ENCODE results near the gene ATN1. TPM values are rescaled to one million over a fixed set of nuclear protein-coding genes. Genes with fewer than 3 reads are reported as not detected.

Gene ATN1
- total and polyA plus RNA-seq, 4 donors: 3.6 to 12.6 (median 7.9) TPM

DNA sequence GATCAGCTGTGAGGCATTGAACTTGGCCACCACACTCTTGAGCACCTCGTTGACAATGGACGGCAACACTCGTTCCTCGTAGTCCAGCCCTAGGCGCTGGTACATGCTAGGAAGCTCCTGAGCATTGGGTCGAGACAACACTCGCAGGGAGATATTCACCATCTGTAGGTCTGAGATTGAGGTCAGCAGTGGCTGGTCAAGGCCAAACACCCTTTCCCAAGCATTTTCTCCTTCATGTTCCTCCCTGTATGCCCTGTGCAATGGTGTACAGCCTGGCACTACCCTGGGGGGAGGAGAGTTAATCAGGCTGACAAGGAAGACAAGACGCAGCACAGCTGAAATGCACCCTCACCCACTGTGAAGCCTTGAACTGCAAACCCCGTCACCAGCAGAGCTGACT lies 40.7 kb downstream of the ATN1 start:
- Histone ChIP-seq H3K27ac (ENCODE audit: low read depth in 1 of 2, low read length in 2 of 2) (peak overlapping the region; percentile 78 to 84), H3K9me3 (ENCODE audit: control insufficient read depth in 4 of 4, low read length in 3 of 4) (no peaks in the 10 kb centered on the region), H3K4me1 (ENCODE audit: control insufficient read depth in 4 of 4, insufficient read depth in 4 of 4, low read length in 3 of 4) (peaks cover 0 to 29% (median 22%) of the 10 kb centered on the region in 4 donors), H3K4me3 (ENCODE audit: low read depth in 1 of 3, low read length in 3 of 3) (no peak overlapping the region), H3K27me3 (ENCODE audit: control insufficient read depth in 4 of 4, insufficient read depth in 4 of 4, low read length in 3 of 4) (no peaks in the 10 kb centered on the region), H3K9ac (ENCODE audit: low read depth in 1 of 2, low read length in 2 of 2) (no peak overlapping the region), H3K36me3 (ENCODE audit: control insufficient read depth in 4 of 4, insufficient read depth in 3 of 4, low read depth in 1 of 4, low read length in 3 of 4) (peaks cover 13 to 34% (median 28%) of the 10 kb centered on the region in 4 donors)
- WGBS: 85% methylated on average over 9 of the region's 9 CpGs
- no peak for DNase-seq (ENCODE audit: low spot score)
- no peak for TF ChIP-seq GABPA (IDR thresholded peaks at IDR 0.05 in 1 of 2, conservative IDR thresholded peaks at IDR 0.05 in 1 of 2)
- TF ChIP-seq NR2F2 (IDR thresholded peaks at IDR 0.05): no peak
- no peak for TF ChIP-seq FOXA2 (IDR thresholded peaks at IDR 0.05)
- TF ChIP-seq YY1 (IDR thresholded peaks at IDR 0.05): no peak
- TF ChIP-seq HNF4G (IDR thresholded peaks at IDR 0.05): no peak
- no peak for TF ChIP-seq JUND (IDR thresholded peaks at IDR 0.05)
- no peak for TF ChIP-seq FOXA1 (IDR thresholded peaks at IDR 0.05)
- TF ChIP-seq, protein P1, sequence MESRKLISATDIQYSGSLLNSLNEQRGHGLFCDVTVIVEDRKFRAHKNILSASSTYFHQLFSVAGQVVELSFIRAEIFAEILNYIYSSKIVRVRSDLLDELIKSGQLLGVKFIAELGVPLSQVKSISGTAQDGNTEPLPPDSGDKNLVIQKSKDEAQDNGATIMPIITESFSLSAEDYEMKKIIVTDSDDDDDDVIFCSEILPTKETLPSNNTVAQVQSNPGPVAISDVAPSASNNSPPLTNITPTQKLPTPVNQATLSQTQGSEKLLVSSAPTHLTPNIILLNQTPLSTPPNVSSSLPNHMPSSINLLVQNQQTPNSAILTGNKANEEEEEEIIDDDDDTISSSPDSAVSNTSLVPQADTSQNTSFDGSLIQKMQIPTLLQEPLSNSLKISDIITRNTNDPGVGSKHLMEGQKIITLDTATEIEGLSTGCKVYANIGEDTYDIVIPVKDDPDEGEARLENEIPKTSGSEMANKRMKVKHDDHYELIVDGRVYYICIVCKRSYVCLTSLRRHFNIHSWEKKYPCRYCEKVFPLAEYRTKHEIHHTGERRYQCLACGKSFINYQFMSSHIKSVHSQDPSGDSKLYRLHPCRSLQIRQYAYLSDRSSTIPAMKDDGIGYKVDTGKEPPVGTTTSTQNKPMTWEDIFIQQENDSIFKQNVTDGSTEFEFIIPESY (IDR thresholded peaks at IDR 0.05): no peak
- TF ChIP-seq RAD21 (IDR thresholded peaks at IDR 0.05): no peak
- TF ChIP-seq, protein P2, sequence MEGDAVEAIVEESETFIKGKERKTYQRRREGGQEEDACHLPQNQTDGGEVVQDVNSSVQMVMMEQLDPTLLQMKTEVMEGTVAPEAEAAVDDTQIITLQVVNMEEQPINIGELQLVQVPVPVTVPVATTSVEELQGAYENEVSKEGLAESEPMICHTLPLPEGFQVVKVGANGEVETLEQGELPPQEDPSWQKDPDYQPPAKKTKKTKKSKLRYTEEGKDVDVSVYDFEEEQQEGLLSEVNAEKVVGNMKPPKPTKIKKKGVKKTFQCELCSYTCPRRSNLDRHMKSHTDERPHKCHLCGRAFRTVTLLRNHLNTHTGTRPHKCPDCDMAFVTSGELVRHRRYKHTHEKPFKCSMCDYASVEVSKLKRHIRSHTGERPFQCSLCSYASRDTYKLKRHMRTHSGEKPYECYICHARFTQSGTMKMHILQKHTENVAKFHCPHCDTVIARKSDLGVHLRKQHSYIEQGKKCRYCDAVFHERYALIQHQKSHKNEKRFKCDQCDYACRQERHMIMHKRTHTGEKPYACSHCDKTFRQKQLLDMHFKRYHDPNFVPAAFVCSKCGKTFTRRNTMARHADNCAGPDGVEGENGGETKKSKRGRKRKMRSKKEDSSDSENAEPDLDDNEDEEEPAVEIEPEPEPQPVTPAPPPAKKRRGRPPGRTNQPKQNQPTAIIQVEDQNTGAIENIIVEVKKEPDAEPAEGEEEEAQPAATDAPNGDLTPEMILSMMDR (IDR thresholded peaks at IDR 0.05; ENCODE audit: low read depth, low read length, missing input control): no peak

DNA sequence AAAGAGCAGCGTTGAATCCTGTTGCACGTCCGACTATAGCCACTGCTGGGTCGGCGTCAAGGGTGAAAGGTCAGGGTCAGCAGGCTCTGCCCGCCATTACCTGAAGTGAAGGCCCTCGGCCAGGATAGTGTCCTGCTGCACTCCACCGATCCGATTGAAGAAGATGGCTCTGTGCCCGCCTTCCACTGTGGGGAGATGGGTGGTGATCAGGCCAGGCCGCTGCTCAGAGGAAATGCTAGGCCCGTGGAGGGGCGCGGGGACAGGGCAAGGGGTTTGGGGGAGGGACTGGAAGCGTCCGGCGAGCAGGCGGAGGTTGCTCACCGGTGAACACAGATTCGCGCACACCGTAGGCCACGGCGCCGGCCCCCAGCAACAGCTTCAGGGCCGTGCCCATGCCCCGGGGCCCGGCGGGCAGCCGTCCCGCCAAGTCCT lies 42.4 kb downstream of the ATN1 start:
- H3K4me1 ChIP-seq (ENCODE audit: control insufficient read depth in 4 of 4, insufficient read depth in 4 of 4, low read length in 3 of 4): peaks cover 0 to 29% (median 22%) of the 10 kb centered on the region in 4 donors
- H3K27ac ChIP-seq (ENCODE audit: low read depth in 1 of 2, low read length in 2 of 2): peak overlapping the region; percentile 78 to 84
- no peaks in the 10 kb centered on the region for H3K9me3 ChIP-seq (ENCODE audit: control insufficient read depth in 4 of 4, low read length in 3 of 4)
- under 1% methylated on average over 31 of the region's 31 CpGs for WGBS
- DNase-seq (ENCODE audit: low spot score): no peak
- peak overlapping the region; percentile 54 to 93 for H3K9ac ChIP-seq (ENCODE audit: low read depth in 1 of 2, low read length in 2 of 2)
- H3K27me3 ChIP-seq (ENCODE audit: control insufficient read depth in 4 of 4, insufficient read depth in 4 of 4, low read length in 3 of 4): no peaks in the 10 kb centered on the region
- peak; percentile 64 for TF ChIP-seq NR2F2 (IDR thresholded peaks at IDR 0.05)
- TF ChIP-seq, protein P1 (IDR thresholded peaks at IDR 0.05): no peak
- peak in 1 of 2 donors; percentile 10 for TF ChIP-seq HNF4A (conservative IDR thresholded peaks at IDR 0.05)
- TF ChIP-seq RXRA (IDR thresholded peaks at IDR 0.05): peak in 1 of 2 donors; percentile 26
- peaks cover 13 to 40% (median 38%) of the 10 kb centered on the region in 4 donors for H3K36me3 ChIP-seq (ENCODE audit: control insufficient read depth in 4 of 4, insufficient read depth in 3 of 4, low read depth in 1 of 4, low read length in 3 of 4)
- H3K4me3 ChIP-seq (ENCODE audit: low read depth in 1 of 3, low read length in 3 of 3): peak overlapping the region; percentile 56 to 90 (median 82)

DNA sequence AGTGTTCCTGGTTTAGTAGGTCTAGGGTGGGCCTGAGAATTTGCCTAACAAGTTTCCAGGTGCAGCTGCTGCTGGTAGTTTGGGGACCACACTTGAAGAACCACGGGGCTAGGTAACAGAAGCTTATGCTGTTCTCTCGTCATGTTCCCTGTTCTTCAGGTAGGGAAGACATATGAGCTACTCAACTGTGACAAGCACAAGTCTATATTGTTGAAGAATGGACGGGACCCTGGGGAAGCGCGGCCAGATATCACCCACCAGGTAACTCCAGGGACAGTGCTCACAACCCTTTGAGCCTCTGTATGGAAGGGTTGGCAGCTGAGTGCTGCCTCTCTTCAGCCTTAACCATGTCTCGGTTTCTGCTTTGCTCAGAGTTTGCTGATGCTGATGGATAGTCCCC lies 46.4 kb downstream of the ATN1 start:
- no peak overlapping the region for H3K4me3 ChIP-seq (ENCODE audit: low read depth in 1 of 3, low read length in 3 of 3)
- no peaks in the 10 kb centered on the region for H3K9me3 ChIP-seq (ENCODE audit: control insufficient read depth in 4 of 4, low read length in 3 of 4)
- H3K27me3 ChIP-seq (ENCODE audit: control insufficient read depth in 4 of 4, insufficient read depth in 4 of 4, low read length in 3 of 4): no peaks in the 10 kb centered on the region
- WGBS: 94% methylated on average over 6 of the region's 6 CpGs
- no peak overlapping the region for H3K9ac ChIP-seq (ENCODE audit: low read depth in 1 of 2, low read length in 2 of 2)
- H3K4me1 ChIP-seq (ENCODE audit: control insufficient read depth in 4 of 4, insufficient read depth in 4 of 4, low read length in 3 of 4): peaks cover 0 to 9% (median 9%) of the 10 kb centered on the region in 4 donors
- DNase-seq (ENCODE audit: low spot score): no peak
- no peak overlapping the region for H3K27ac ChIP-seq (ENCODE audit: low read depth in 1 of 2, low read length in 2 of 2)
- H3K36me3 ChIP-seq (ENCODE audit: control insufficient read depth in 4 of 4, insufficient read depth in 3 of 4, low read depth in 1 of 4, low read length in 3 of 4): peaks cover 2 to 50% (median 47%) of the 10 kb centered on the region in 4 donors
- TF ChIP-seq, protein P3, sequence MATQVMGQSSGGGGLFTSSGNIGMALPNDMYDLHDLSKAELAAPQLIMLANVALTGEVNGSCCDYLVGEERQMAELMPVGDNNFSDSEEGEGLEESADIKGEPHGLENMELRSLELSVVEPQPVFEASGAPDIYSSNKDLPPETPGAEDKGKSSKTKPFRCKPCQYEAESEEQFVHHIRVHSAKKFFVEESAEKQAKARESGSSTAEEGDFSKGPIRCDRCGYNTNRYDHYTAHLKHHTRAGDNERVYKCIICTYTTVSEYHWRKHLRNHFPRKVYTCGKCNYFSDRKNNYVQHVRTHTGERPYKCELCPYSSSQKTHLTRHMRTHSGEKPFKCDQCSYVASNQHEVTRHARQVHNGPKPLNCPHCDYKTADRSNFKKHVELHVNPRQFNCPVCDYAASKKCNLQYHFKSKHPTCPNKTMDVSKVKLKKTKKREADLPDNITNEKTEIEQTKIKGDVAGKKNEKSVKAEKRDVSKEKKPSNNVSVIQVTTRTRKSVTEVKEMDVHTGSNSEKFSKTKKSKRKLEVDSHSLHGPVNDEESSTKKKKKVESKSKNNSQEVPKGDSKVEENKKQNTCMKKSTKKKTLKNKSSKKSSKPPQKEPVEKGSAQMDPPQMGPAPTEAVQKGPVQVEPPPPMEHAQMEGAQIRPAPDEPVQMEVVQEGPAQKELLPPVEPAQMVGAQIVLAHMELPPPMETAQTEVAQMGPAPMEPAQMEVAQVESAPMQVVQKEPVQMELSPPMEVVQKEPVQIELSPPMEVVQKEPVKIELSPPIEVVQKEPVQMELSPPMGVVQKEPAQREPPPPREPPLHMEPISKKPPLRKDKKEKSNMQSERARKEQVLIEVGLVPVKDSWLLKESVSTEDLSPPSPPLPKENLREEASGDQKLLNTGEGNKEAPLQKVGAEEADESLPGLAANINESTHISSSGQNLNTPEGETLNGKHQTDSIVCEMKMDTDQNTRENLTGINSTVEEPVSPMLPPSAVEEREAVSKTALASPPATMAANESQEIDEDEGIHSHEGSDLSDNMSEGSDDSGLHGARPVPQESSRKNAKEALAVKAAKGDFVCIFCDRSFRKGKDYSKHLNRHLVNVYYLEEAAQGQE (IDR thresholded peaks at IDR 0.05): no peak
- TF ChIP-seq, protein P4, sequence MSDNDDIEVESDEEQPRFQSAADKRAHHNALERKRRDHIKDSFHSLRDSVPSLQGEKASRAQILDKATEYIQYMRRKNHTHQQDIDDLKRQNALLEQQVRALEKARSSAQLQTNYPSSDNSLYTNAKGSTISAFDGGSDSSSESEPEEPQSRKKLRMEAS (IDR thresholded peaks at IDR 0.05): no peak
- TF ChIP-seq, protein P2 (IDR thresholded peaks at IDR 0.05; ENCODE audit: low read depth, low read length, missing input control): no peak
- TF ChIP-seq FOXA2 (IDR thresholded peaks at IDR 0.05): no peak
- TF ChIP-seq, protein P5, sequence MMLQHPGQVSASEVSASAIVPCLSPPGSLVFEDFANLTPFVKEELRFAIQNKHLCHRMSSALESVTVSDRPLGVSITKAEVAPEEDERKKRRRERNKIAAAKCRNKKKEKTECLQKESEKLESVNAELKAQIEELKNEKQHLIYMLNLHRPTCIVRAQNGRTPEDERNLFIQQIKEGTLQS (IDR thresholded peaks at IDR 0.05): no peak
- TF ChIP-seq GABPA (IDR thresholded peaks at IDR 0.05 in 1 of 2, conservative IDR thresholded peaks at IDR 0.05 in 1 of 2): no peak
